Mucosa of descending colon (tissue), 3 donors: ENCODE data around the gene LCE3A. TPM values are rescaled to one million over a fixed set of nuclear protein-coding genes. Genes with fewer than 3 reads are reported as not detected.
A peak's percentile ranks its signal among the peaks of the same experiment; 100 is the strongest.
"Not testable (repeated sequence)": the region's sequence is repeated elsewhere in the genome, so short reads cannot be mapped to it uniquely, and the experiment has no call there.

Source experiments
- ATAC-seq: fragments of 200-7000 bp; cut with Tn5 transposase; one replicate; pipeline ENCODE4 v1.9.1; 2020; ENCODE audit warnings: mild to moderate bottlenecking, moderate library complexity
- DNase-seq, 3 donors: peaks; one replicate each; pipeline ENCODE4 v3.0.0-alpha.2; 2020
- H3K36me3 ChIP-seq: fragments of 200-600 bp; one replicate; pipeline ENCODE4 v1.8.0; 2021; ENCODE audit warnings: low read depth, mild to moderate bottlenecking
- H3K4me1 ChIP-seq: fragments of 200-600 bp; one replicate; pipeline ENCODE4 v1.8.0; 2021; ENCODE audit warnings: low read depth, mild to moderate bottlenecking
- H3K4me3 ChIP-seq: fragments of 200-600 bp; one replicate; pipeline ENCODE4 v1.8.0; 2021; ENCODE audit warnings: mild to moderate bottlenecking
- H3K9me3 ChIP-seq: fragments of 200-600 bp; one replicate; pipeline ENCODE4 v1.8.0; 2021; ENCODE audit warnings: mild to moderate bottlenecking
- CTCF ChIP-seq: fragments of 200-600 bp; IDR thresholded peaks from one replicate; pipeline ENCODE4 v1.8.0; 2022; ENCODE audit warnings: antibody characterized with exemption, mild to moderate bottlenecking
- intact Hi-C, 2 donors: fragments of 100-400 bp; cut with DNase I in 1 of 2; cut with micrococcal nuclease in 1 of 2; formaldehyde crosslinking; loops; one replicate each; pipeline versions ENCODE4 v1.11.0 to v1.11.1; 2022; cut with DNase I, micrococcal nuclease
- long read RNA-seq, 2 donors: library from polyadenylated mRNA; unstranded; transcript quantifications; one replicate each; pipeline ENCODE4 v2.0.0, GENCODE V29; 2019 to 2021
- total RNA-seq, 3 donors: library from RNA; stranded (reverse); fragmentation: NEBNext Ultra II Directional in 2 of 3; extraction: Animal tissue kit (Norgen Biotek cat#: 25700) in 2 of 3; gene quantifications; one replicate each; pipeline versions ENCODE4 v1.2.1 to v1.2.4, GENCODE V29; 2021 to 2023
- donor health status: DM: no; HTN: no; CAD: no; lungs with moderate emphysema.
- donor health status: DM: no; HTN: no; CAD: no.
- donor health status: DM: no; HTN: yes; CAD: no.

The LCE3A gene
- total RNA-seq, result not detected
- long read RNA-seq, donor 1, result 0 reads
- long read RNA-seq, donor 2, result 0 reads

GRCh38 chr1:152622803-152623202 lies at the start of gene LCE3A:
LCE3A (minus strand) TSS chr1:152623103; CDS start chr1:152623103, 0 bp downstream.
- H3K36me3 ChIP-seq, result no peaks in the 10 kb centered on the region
- no peak within 1 kb of the TSS for H3K4me3 ChIP-seq
- ATAC-seq, result no peak
- no peaks in the 10 kb centered on the region for H3K4me1 ChIP-seq
- peak in 2 of 3 donors; percentile 2 to 46 for DNase-seq
- TF ChIP-seq CTCF, result no peak
- peaks cover 13% of the 10 kb centered on the region for H3K9me3 ChIP-seq
- intact Hi-C loops, result no loop called here

- Histone ChIP-seq H3K9me3 (no peaks in the 10 kb centered on the region), H3K4me1 (no peaks in the 10 kb centered on the region), H3K4me3 (no peak overlapping the region), H3K36me3 (no peaks in the 10 kb centered on the region)
- no peak for TF ChIP-seq CTCF
- DNase-seq (no peak), ATAC-seq (no peak)
- intact Hi-C loops, result no loop called here
These were observed 44.7 kb upstream of the LCE3A start for GRCh38 chr1:152667648-152668047.

- DNase-seq, H3K9me3 ChIP-seq, ATAC-seq, H3K4me1 ChIP-seq, H3K36me3 ChIP-seq, intact Hi-C loops, H3K4me3 ChIP-seq: not testable (repeated sequence)
These were observed 43.3 kb upstream of the LCE3A start for GRCh38 chr1:152666171-152666570.

GRCh38 chr1:152663098-152663497 lies 40.2 kb upstream of the LCE3A start, which contains the start of gene LCE2D:
LCE2D (plus strand) TSS chr1:152663380; CDS start chr1:152664106, 726 bp downstream.
- no peak for DNase-seq
- no peak for ATAC-seq
- intact Hi-C loops, result no loop called here
- H3K4me1 ChIP-seq, result no peaks in the 10 kb centered on the region
- no peaks in the 10 kb centered on the region for H3K36me3 ChIP-seq
- no peak for TF ChIP-seq CTCF
- no peaks in the 10 kb centered on the region for H3K9me3 ChIP-seq
- no peak within 1 kb of the TSS for H3K4me3 ChIP-seq

DNA sequence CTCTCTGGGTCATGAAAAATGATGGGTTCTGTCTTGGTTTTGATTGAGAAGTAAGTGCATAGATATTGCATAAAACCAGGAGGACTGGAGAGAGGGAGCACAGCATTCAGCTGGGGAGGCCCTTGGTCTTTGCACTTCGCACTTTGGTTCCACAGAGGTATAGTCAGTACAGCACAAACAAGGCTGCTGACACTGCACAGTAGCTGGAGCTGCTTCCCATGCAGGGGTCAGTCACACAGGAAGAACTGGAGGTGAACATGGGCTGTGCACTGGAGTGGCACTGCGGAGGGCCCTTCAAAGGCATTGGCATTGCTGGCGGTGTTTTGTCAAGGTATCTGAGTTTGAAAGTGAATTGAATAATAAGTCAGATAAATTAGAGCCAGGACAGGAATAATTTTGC lies 35.7 kb upstream of the LCE3A start:
- intact Hi-C loops, result no loop called here
- Histone ChIP-seq H3K36me3 (no peaks in the 10 kb centered on the region), H3K4me1 (no peaks in the 10 kb centered on the region), H3K4me3 (no peak overlapping the region), H3K9me3 (no peaks in the 10 kb centered on the region)
- DNase-seq (no peak), ATAC-seq (no peak)
- TF ChIP-seq CTCF, result no peak

GRCh38 chr1:152657677-152658076 lies 34.8 kb upstream of the LCE3A start:
- Histone ChIP-seq H3K36me3 (no peaks in the 10 kb centered on the region), H3K4me3 (no peak overlapping the region), H3K9me3 (no peaks in the 10 kb centered on the region), H3K4me1 (no peaks in the 10 kb centered on the region)
- intact Hi-C loops, result no loop called here
- no peak for TF ChIP-seq CTCF
- DNase-seq, result no peak
- no peak for ATAC-seq
